ENCODE results near the gene HOXA7.

Gene HOXA7

DNA sequence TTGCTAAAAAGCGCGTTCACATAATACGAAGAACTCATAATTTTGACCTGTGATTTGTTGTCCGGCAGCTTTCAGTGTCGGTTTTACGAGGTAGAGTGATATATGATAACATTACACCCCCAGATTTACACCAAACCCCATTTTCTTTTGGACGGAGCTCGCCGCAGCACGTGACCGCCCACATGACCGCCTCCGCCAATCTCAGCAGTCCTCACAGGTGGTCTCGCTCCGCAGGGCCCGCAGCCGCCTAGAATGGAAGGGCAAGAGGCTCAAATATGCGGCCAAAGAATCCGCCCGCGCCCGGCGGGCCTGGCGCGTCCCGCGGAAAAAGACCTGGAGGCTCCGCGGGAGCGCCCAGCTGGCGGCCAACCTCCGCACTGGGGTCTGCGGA, at the start of gene HOXA7:
Gene HOXA7, minus strand, starts transcription at position 168 of the 391 bp plus-strand sequence. Its CDS starts 130 bp downstream, at position 38.
- DNase-seq = peak in 1 of 2 donors; percentile 43

GRCh38 chr7:27205325-27206280, 49.1 kb upstream of the HOXA7 start:
- DNase-seq = no peak

GRCh38 chr7:27204851-27205322, 48.4 kb upstream of the HOXA7 start:
- DNase-seq = no peak

DNA sequence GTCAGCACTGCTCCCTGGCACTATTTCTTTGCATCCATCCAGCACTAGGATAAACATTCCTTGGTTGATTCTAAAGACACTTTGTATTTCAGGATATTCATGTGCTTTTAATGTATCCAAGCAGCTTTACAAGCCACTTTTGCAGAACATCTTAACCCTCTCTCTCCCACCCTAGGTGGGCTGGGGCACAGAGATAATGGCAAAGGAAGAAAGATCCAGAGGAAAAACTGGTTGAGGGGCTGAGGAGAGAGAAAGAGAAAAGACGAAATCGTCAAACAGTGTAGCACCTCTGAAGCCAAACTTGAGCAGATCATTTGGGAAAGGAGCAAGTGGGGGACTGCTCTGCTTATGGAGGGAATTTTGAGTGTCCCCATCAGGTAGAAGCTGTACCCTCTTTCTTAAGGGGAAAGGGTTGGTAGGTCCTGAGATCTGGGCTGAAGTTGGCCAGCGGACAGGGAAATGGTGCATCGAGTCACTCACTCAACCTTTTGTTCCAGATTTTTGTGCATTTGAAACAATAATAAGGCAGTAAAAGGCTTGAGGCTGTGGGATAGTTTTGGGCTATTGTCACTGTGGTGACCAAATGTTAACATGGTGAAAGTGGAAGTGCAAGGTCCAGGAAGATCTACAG, 47.6 kb upstream of the HOXA7 start:
- DNase-seq = no peak

DNA sequence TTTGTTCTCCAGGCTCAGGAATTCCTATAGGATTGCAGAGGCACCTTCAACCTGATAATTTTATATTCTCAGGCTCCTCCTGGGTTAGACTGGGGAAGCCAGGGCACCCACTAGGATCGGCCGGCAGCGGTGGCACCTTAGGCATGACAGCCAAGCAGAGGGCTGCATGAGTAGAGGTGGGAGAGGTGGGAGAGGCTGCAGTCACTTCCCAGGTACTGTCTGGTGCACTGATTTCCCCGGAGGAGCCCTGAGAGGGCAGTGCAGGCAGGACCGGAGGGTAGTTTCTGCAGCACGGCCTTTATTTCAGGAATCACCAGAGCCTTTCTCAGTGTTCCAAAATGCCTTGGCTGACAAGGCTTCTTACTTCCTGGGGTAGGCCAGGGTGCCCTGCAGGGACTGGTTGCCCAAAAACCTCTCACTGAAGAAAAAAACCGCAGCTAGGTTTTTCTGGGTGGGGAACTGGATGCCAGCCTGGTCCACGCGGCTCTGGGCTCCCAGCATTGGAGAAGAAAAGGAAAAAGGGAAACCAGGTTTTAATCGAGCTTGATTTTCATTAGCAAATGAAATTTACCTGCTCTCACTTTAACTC, 47.0 kb upstream of the HOXA7 start:
- no peak for DNase-seq

- DNase-seq = no peak
Measured at GRCh38 chr7:27202862-27203134, 46.3 kb upstream of the HOXA7 start.

DNA sequence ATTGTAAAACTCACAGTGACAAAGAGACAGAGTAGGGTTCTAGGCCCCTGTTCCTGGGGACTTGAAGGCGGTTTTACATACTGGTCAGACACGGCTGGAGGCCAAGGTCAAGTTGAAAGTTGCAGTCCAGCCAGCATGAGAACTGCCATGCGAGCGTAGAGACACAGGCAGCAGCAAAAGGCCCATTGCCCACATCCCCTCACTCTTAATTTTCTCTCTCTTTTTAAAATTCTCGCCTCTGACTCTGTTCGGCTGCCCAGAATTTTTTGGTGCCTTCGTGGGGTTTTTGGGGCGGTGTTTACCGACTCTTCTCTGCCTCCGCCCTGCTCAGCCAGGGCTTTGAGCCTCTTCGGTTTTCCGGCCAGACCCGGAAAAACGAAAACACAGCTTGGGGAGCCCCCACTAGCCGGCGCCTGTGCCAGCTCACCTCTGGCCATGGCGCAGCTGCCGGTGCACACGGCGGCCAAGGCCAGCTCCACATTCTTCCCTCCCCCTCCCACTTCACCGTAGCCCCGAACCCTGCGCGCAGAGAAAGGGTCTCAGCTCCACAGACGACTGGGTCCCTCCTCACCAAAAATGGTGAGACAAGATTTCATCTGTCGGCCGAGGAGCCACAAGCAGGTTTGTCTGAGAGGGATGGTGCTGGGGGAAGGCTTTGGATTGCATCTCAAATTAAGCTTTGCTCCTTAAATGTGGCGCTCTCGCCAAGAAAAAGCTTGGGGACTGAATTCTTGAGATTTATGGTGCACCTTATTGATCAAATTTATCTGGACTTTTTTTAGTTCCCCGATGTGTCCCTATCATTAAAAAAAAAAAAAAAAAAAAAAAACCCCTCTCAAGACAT, 45.8 kb upstream of the HOXA7 start:
- no peak for DNase-seq

- no peak for DNase-seq
Measured at GRCh38 chr7:27201580-27202017, 45.1 kb upstream of the HOXA7 start.

DNA sequence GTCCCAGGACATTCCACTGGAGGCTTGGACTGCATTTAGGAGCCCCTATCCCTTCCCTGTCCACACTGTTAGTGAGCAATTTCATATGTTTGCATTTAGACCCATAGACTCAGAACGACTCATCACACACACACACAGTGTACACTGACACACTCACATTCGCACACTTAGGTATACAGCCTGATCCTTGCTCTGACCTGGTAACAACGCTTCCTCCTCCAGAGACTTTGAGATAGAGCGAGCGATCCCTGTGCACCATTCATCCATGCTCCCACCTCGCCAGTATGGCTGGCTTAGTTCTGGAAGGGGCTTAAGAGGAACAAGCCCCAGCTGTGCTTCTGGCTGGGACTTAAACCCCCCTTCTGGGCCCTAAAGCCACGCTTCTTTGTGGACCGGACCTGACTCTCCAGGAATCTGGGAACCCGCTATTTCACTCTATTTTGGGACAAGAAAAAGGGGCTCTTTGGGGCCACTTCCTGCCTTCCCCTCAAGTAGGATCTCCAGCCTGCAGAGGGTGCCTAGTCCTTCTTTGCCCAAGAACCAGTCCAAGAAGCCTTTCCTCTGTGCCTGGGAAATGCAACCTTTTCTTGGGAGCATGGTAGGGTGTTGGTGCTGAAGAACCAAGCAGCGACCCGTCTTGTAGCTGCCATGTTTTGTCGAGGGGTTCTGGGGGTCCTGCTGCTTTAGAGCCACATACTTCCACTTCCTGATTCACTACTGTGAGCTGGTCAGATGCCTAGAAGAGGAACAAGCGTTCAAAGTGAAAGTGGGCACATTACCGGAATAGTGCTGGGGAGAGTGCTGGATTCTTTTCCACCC, 44.5 kb upstream of the HOXA7 start:
- DNase-seq = no peak

DNA sequence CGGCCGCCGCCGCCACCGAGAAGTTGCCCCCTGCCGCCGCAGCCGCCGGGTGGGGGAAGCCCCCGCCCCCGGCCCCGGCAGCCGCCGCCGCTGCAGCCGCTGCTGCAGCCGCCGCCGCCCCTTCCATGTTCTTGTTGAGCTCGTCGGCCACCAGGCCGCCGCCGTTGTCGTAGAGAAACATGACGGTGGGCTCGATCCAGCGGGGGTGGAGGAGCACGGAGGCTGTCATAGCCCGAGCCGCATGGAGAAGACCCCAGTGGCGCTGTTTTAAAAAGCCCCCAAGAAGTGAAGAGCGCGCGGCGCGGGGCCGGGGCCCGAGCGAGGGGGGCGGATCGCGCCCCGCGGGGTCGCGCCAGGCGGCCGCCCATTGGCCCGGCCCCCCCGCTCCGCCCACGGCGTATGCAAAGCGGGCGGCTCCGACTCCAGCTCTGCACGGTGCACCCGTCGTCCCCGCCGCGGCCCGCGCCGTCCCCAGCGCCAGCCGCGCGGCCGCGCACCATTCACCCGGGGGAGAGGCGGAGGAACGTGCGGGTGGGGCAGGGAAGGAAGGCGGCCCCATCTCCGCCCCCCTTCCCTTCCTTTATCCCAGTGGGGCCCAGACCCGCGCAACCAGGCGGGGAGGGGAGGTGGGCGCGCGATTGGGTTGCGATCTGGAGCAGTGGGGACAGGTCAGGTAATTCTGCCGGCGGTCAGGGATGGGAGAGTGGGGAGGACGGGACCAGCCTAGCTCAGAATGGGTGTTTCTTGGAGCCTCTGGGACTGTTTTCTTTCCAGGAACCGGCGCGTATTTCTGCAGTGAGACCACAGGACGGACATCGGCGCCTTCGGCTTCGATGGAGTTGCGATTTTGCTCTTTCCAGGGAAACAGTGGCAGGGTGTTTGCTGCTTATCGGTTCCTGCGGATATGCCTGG, 43.6 kb upstream of the HOXA7 start, which contains the start of gene HOXA13:
Gene HOXA13, minus strand, starts transcription at position 243 of the 912 bp plus-strand sequence. Its CDS starts 14 bp downstream, at position 229.
- DNase-seq = no peak

- no peak for DNase-seq
Measured at GRCh38 chr7:27198871-27199801, 42.7 kb upstream of the HOXA7 start.

DNA sequence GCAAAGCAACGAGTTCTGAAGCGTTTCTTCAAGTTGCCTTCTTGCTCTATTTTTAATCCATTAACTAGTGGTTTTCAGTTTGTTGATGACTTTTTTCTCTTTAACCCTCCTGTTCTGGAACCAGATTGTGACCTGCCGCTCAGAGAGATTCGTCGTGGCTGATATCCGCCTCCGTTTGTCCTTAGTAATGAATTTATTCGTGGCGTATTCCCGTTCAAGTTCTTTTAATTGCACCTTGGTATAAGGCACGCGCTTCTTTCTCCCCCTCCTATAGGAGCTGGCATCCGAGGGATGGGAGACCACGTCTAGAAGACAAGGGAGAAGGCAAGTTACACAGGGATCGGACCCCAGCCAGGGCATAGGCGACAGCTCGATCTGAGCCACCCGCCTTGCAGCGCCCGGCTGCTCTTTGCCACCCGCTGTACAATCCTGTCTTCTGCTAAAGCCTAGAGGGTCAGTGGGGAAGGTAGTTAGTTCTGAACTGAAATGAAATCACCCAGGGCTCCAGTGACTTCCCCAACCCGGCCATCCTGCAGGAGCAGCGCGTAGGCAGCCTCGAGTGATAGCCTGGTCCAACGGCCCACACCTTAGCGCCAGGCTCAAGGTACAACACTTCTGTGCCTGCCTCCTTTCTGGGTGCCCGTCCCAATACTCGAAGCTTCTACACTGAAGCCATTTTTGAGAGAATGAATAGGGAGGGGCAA, 41.8 kb upstream of the HOXA7 start:
- DNase-seq = no peak

DNA sequence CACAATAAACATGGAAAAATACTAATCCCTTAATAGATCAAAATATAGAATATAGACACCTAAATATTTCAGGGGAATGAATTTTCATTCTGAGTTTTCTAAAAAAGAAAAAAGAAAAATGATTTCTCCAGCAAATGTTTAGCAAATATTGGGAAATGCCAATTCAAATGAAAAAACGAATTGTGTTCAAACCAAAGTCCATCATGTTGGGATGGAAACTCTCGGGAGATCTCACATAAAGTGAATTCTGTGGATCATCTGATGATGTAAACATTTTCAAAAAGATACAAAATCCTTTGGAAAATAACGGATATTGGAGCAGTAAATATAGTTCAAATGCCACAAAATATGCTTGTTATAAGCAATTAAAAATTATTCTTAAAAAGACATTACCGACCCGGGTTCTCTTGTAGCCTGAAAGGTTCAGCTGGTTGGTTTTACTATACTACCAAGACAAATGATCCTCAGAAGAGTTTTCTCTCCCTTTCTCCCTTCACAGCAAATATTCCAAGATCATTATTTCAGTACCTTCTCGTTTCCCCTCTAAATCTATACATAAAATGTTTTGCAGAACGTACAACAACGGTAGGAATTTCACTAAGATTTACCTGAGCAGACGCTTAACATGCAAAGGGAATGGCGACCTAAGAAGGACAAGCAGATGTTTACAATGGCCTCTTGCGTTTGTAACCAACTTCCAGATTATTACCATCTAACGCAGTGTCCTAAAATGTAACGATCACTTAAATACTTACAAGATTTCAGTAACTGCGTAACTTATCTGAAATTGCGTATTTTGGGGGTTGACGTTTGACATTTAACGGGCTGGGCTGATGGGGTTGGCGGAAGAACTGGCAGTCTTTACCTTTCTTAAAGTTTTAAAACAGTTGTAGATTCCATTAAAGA, 40.9 kb upstream of the HOXA7 start:
- DNase-seq = no peak

- DNase-seq = peak in 1 of 2 donors; percentile 55
Measured at GRCh38 chr7:27196287-27196767, 39.9 kb upstream of the HOXA7 start.

- no peak for DNase-seq
Measured at GRCh38 chr7:27194686-27195379, 38.4 kb upstream of the HOXA7 start.

GRCh38 chr7:27194002-27194352, 37.5 kb upstream of the HOXA7 start:
- DNase-seq = no peak
